Left colon (tissue), 2 donors: ENCODE data around the gene MPPED1. TPM values are rescaled to one million over a fixed set of nuclear protein-coding genes. Genes with fewer than 3 reads are reported as not detected.

ENCODE experiments used
- ATAC-seq: fragments of 200-7000 bp; cut with Tn5 transposase; one replicate; pipeline ENCODE4 v1.9.1; 2020; ENCODE audit warnings: mild to moderate bottlenecking, moderate library complexity
- DNase-seq, 2 donors: peaks; one replicate each; pipeline ENCODE4 v3.0.0-alpha.2; 2020
- intact Hi-C, 2 donors: fragments of 100-400 bp; cut with DNase I in 1 of 2; cut with micrococcal nuclease in 1 of 2; formaldehyde crosslinking; loops; one replicate each; pipeline versions ENCODE4 v1.11.2 to v1.14.0; 2022; cut with DNase I, micrococcal nuclease
- total RNA-seq, 2 donors: library from RNA; stranded (reverse); fragmentation: NEBNext Ultra II Directional; extraction: Animal tissue kit (Norgen Biotek cat#: 25700); gene quantifications; one replicate each; pipeline ENCODE4 v1.2.1, GENCODE V29; 2021
- donor health status: DM: no; HTN: no; CAD: no.
- donor health status: DM: yes; HTN: yes; CAD: no.

MPPED1 gene
- total RNA-seq, 2 donors from 2014 or later = not detected

GRCh38 chr22:43500792-43501785 is 89.3 kb downstream of the MPPED1 start:
- no peak for DNase-seq
- no peak for ATAC-seq
- intact Hi-C loops = no loop called here

GRCh38 chr22:43501878-43502277 is 90.1 kb downstream of the MPPED1 start:
- intact Hi-C loops = no loop called here

GRCh38 chr22:43502306-43502874 is 90.6 kb downstream of the MPPED1 start:
- intact Hi-C loops = no loop called here
- no peak for ATAC-seq
- peak in 1 of 2 donors; percentile 14 for DNase-seq

More at GRCh38 chr22:43501878-43502277, 90.1 kb downstream of the MPPED1 start:
- ATAC-seq (no peak), DNase-seq (no peak)

- intact Hi-C loops = no loop called here
- ATAC-seq (no peak), DNase-seq (no peak)
Observed at GRCh38 chr22:43504068-43504467, 92.3 kb downstream of the MPPED1 start.

- ATAC-seq (no peak), DNase-seq (no peak)
- intact Hi-C loops = no loop called here
Observed at GRCh38 chr22:43504666-43505261, 93.0 kb downstream of the MPPED1 start.

GRCh38 chr22:43505423-43505822 is 93.6 kb downstream of the MPPED1 start:
- intact Hi-C loops = no loop called here
- ATAC-seq (no peak), DNase-seq (no peak)

GRCh38 chr22:43505896-43506295 is 94.1 kb downstream of the MPPED1 start:
- ATAC-seq = no peak
- no peak for DNase-seq
- intact Hi-C loops = no loop called here

- DNase-seq (no peak), ATAC-seq (no peak)
- intact Hi-C loops = no loop called here
Observed at GRCh38 chr22:43506487-43506886, 94.7 kb downstream of the MPPED1 start.

GRCh38 chr22:43507235-43507634 is 95.4 kb downstream of the MPPED1 start:
- DNase-seq (peak in 1 of 2 donors; percentile 10), ATAC-seq (no peak)
- intact Hi-C loops = no loop called here

- intact Hi-C loops = no loop called here
- ATAC-seq (no peak), DNase-seq (no peak)
Observed at GRCh38 chr22:43508489-43508888, 96.7 kb downstream of the MPPED1 start.

- DNase-seq (no peak), ATAC-seq (no peak)
- intact Hi-C loops = no loop called here
Observed at GRCh38 chr22:43509337-43509736, 97.5 kb downstream of the MPPED1 start.

GRCh38 chr22:43510281-43511070 is 98.7 kb downstream of the MPPED1 start:
- DNase-seq = no peak
- intact Hi-C loops = no loop called here
- no peak for ATAC-seq

- DNase-seq (no peak), ATAC-seq (no peak)
- intact Hi-C loops = no loop called here
Observed at GRCh38 chr22:43511276-43511910, 99.6 kb downstream of the MPPED1 start.

- intact Hi-C loops = no loop called here
- DNase-seq (no peak), ATAC-seq (no peak)
Observed at GRCh38 chr22:43512279-43512678, 100.5 kb downstream of the MPPED1 start.

- DNase-seq = no peak
- ATAC-seq = no peak
- intact Hi-C loops = no loop called here
Observed at GRCh38 chr22:43514476-43515157, 102.8 kb downstream of the MPPED1 start.

- ATAC-seq (no peak), DNase-seq (no peak)
- intact Hi-C loops = no loop called here
Observed at GRCh38 chr22:43515411-43515810, 103.6 kb downstream of the MPPED1 start.

- ATAC-seq (no peak), DNase-seq (no peak)
- intact Hi-C loops = no loop called here
Observed at GRCh38 chr22:43515902-43516301, 104.1 kb downstream of the MPPED1 start.

GRCh38 chr22:43516386-43516785 is 104.6 kb downstream of the MPPED1 start:
- no peak for DNase-seq
- ATAC-seq = no peak
- intact Hi-C loops = no loop called here
